Activated CD8-positive, alpha-beta T cell treated with anti-CD3 and anti-CD28 coated beads for 36 hours (primary cell): ENCODE results near the gene OLFML2A. TPM values are rescaled to one million over a fixed set of nuclear protein-coding genes. Genes with fewer than 3 reads are reported as not detected.

Experiments
- ATAC-seq: fragments of 200-7000 bp; cut with Tn5 transposase; one replicate; pipeline ENCODE4 v1.10.0; 2021; ENCODE audit warnings: mild to moderate bottlenecking, moderate library complexity
- CTCF ChIA-PET: fragments of 350-600 bp; sonication (Branson Sonifier 250); formaldehyde crosslinking; loops from one replicate; lab custom pipeline; 2021; ENCODE audit warnings: antibody characterized with exemption; lab: Charles Lee
- POLR2A ChIA-PET: fragments of 350-600 bp; sonication (Branson Sonifier 250); formaldehyde crosslinking; loops from one replicate; lab custom pipeline; 2021; ENCODE audit warnings: antibody characterized with exemption; lab: Charles Lee
- DNase-seq: peaks from one replicate; pipeline ENCODE4 v3.0.0-alpha.2; 2020
- H3K27ac Mint-ChIP-seq: one replicate; pipeline ENCODE4 v1.8.0; 2021; ENCODE audit warnings: mild to moderate bottlenecking, mixed read lengths
- H3K27me3 Mint-ChIP-seq: one replicate; pipeline ENCODE4 v1.8.0; 2021; ENCODE audit warnings: mixed read lengths
- H3K36me3 Mint-ChIP-seq: one replicate; pipeline ENCODE4 v1.8.0; 2021; ENCODE audit warnings: low read depth, mixed read lengths
- H3K4me1 Mint-ChIP-seq: one replicate; pipeline ENCODE4 v1.8.0; 2021; ENCODE audit warnings: low read depth, mixed read lengths
- H3K4me3 Mint-ChIP-seq: one replicate; pipeline ENCODE4 v1.8.0; 2021; ENCODE audit warnings: mild to moderate bottlenecking, moderate library complexity, mixed read lengths
- H3K9me3 Mint-ChIP-seq: one replicate; pipeline ENCODE4 v1.8.0; 2021; ENCODE audit warnings: mixed read lengths
- intact Hi-C: fragments of 100-400 bp; cut with micrococcal nuclease; formaldehyde crosslinking; loops from one replicate; pipeline ENCODE4 v1.10.0; 2022
- total RNA-seq, 2 experiments: library from RNA; stranded (reverse); gene quantifications; one replicate each; pipeline ENCODE4 v1.2.3, GENCODE V29; 2021
- TF ChIP-seq, protein P1 (sequence below): fragments of 200-600 bp; IDR thresholded peaks from one replicate; pipeline ENCODE4 v1.8.0; 2022; ENCODE audit warnings: antibody characterized with exemption, mild to moderate bottlenecking

OLFML2A gene
- total RNA-seq, 2 experiments from 2014 or later = not detected

GRCh38 chr9:124792257-124793014 lies 15.5 kb downstream of the OLFML2A start:
- Mint-ChIP-seq H3K4me1 (no peaks in the 10 kb centered on the region), H3K9me3 (no peaks in the 10 kb centered on the region), H3K27ac (no peak overlapping the region), H3K4me3 (no peak overlapping the region), H3K36me3 (no peaks in the 10 kb centered on the region), H3K27me3 (peaks cover 14% of the 10 kb centered on the region)
- TF ChIP-seq, protein P1, sequence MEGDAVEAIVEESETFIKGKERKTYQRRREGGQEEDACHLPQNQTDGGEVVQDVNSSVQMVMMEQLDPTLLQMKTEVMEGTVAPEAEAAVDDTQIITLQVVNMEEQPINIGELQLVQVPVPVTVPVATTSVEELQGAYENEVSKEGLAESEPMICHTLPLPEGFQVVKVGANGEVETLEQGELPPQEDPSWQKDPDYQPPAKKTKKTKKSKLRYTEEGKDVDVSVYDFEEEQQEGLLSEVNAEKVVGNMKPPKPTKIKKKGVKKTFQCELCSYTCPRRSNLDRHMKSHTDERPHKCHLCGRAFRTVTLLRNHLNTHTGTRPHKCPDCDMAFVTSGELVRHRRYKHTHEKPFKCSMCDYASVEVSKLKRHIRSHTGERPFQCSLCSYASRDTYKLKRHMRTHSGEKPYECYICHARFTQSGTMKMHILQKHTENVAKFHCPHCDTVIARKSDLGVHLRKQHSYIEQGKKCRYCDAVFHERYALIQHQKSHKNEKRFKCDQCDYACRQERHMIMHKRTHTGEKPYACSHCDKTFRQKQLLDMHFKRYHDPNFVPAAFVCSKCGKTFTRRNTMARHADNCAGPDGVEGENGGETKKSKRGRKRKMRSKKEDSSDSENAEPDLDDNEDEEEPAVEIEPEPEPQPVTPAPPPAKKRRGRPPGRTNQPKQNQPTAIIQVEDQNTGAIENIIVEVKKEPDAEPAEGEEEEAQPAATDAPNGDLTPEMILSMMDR = no peak
- intact Hi-C loops = no loop called here
- CTCF ChIA-PET = interaction anchor here (1.6 to 3.0 kb wide), 2 partner anchors 19 to 61 kb away, joined by 3 to 12 read pairs; partner anchors contain the start of gene WDR38
- DNase-seq (no peak), ATAC-seq (no peak)
- POLR2A ChIA-PET = no interaction called here

GRCh38 chr9:124793015-124793541 lies 16.1 kb downstream of the OLFML2A start:
- TF ChIP-seq, protein P1 = no peak
- no peak for ATAC-seq
- no peak for DNase-seq
- no peak overlapping the region for H3K4me3 Mint-ChIP-seq
- no peak overlapping the region for H3K27ac Mint-ChIP-seq
- no peaks in the 10 kb centered on the region for H3K9me3 Mint-ChIP-seq
- intact Hi-C loops = no loop called here
- POLR2A ChIA-PET = no interaction called here
- H3K27me3 Mint-ChIP-seq = peaks cover 17% of the 10 kb centered on the region
- no peaks in the 10 kb centered on the region for H3K4me1 Mint-ChIP-seq
- CTCF ChIA-PET = interaction anchor here (1.6 to 3.0 kb wide), 2 partner anchors 20 to 60 kb away, joined by 3 to 12 read pairs; partner anchors contain the start of gene WDR38
- no peaks in the 10 kb centered on the region for H3K36me3 Mint-ChIP-seq

GRCh38 chr9:124794902-124795491 lies 18.1 kb downstream of the OLFML2A start:
- peaks cover 17% of the 10 kb centered on the region for H3K27me3 Mint-ChIP-seq
- H3K4me3 Mint-ChIP-seq = no peak overlapping the region
- DNase-seq (no peak), ATAC-seq (no peak)
- H3K4me1 Mint-ChIP-seq = no peaks in the 10 kb centered on the region
- no peak overlapping the region for H3K27ac Mint-ChIP-seq
- intact Hi-C loops = no loop called here
- no peaks in the 10 kb centered on the region for H3K9me3 Mint-ChIP-seq
- ChIA-PET POLR2A (no interaction called here), CTCF (interaction anchor here (1.7 to 2.2 kb wide), 3 partner anchors 15 to 58 kb away, joined by 3 to 13 read pairs (median 7); partner anchors contain the start of genes OLFML2A and WDR38)
- TF ChIP-seq, protein P1 = no peak
- no peaks in the 10 kb centered on the region for H3K36me3 Mint-ChIP-seq

GRCh38 chr9:124795881-124796431 lies 19.0 kb downstream of the OLFML2A start:
- no peak for DNase-seq
- POLR2A ChIA-PET = interaction anchor here (0.8 to 1.1 kb wide), 2 partner anchors 12 to 26 kb away, joined by 3 read pairs; no protein-coding TSS in a partner anchor
- CTCF ChIA-PET = interaction anchor here (0.8 to 2.2 kb wide), 6 partner anchors 16 to 57 kb away, joined by 3 to 13 read pairs (median 5); partner anchors contain the start of genes OLFML2A and WDR38
- no peaks in the 10 kb centered on the region for H3K9me3 Mint-ChIP-seq
- no peak overlapping the region for H3K4me3 Mint-ChIP-seq
- H3K36me3 Mint-ChIP-seq = no peaks in the 10 kb centered on the region
- H3K27ac Mint-ChIP-seq = no peak overlapping the region
- TF ChIP-seq, protein P1 = no peak
- intact Hi-C loops = no loop called here
- H3K27me3 Mint-ChIP-seq = peaks cover 17% of the 10 kb centered on the region
- no peak for ATAC-seq
- no peaks in the 10 kb centered on the region for H3K4me1 Mint-ChIP-seq
